Left lung (tissue), 10 donors: Measurements from ENCODE around the gene BACH2. TPM values are rescaled to one million over a fixed set of nuclear protein-coding genes. Genes with fewer than 3 reads are reported as not detected.
A peak's percentile ranks its signal among the peaks of the same experiment; 100 is the strongest.

ENCODE experiments used
- ATAC-seq: fragments of 200-7000 bp; cut with Tn5 transposase; one replicate; pipeline ENCODE4 v1.9.1; 2020; ENCODE audit warnings: moderate library complexity
- DNase-seq, 4 donors: peaks; one replicate each; pipeline ENCODE4 v3.0.0-alpha.2; 2013 to 2020
- H3K27ac ChIP-seq, 2 donors: fragments of 200-600 bp; sonication (generic) in 1 of 2; one replicate each; pipeline versions ENCODE4 v1.5.0 to v1.8.0; 2020 to 2021
- H3K27me3 ChIP-seq, 2 donors: fragments of 200-600 bp; sonication (generic) in 1 of 2; one replicate each; pipeline versions ENCODE4 v1.5.0 to v1.8.0; 2020 to 2021
- H3K36me3 ChIP-seq, 2 donors: fragments of 200-600 bp; sonication (generic) in 1 of 2; one replicate each; pipeline versions ENCODE4 v1.5.0 to v1.8.0; 2020 to 2021
- H3K4me1 ChIP-seq, 2 donors: fragments of 200-600 bp; one replicate each; pipeline ENCODE4 v1.8.0; 2021
- H3K4me3 ChIP-seq, 2 donors: fragments of 200-600 bp; sonication (generic) in 1 of 2; one replicate each; pipeline versions ENCODE4 v1.5.0 to v1.8.0; 2020 to 2021; ENCODE audit warnings: mild to moderate bottlenecking in 1 of 2
- H3K9me3 ChIP-seq, 2 donors: fragments of 200-600 bp; sonication (generic) in 1 of 2; one replicate each; pipeline versions ENCODE4 v1.5.0 to v1.8.0; 2020 to 2021
- intact Hi-C, 2 donors: fragments of 100-400 bp; cut with DNase I; formaldehyde crosslinking; loops; one replicate each; pipeline versions ENCODE4 v1.11.2 to v1.14.2; 2022
- polyA plus RNA-seq, 6 donors: library from polyadenylated mRNA; unstranded; fragments of 120-200 nt; gene quantifications; one replicate each; pipeline ENCODE4 v1.2.1, GENCODE V29; 2013; ENCODE audit not compliant: insufficient read length in 6 of 6
- total RNA-seq, 2 donors: library from RNA; stranded (reverse); fragmentation: NEBNext Ultra II Directional; extraction: Animal tissue kit (Norgen Biotek cat#: 25700); gene quantifications; one replicate each; pipeline ENCODE4 v1.2.1, GENCODE V29; 2021
- TF ChIP-seq, protein P1 (sequence below), 2 donors: fragments of 200-600 bp; sonication (generic) in 1 of 2; IDR thresholded peaks; one replicate each; pipeline versions ENCODE4 v1.5.0 to v1.8.0; 2021; ENCODE audit warnings: antibody characterized with exemption in 2 of 2
- donor health status: DM: no; HTN: yes; CAD: no.
- donor health status: DM: no; HTN: no; CAD: no.

BACH2 gene
- total and polyA plus RNA-seq, 8 donors = 3.8 to 10.6 (median 8.9) TPM

DNA sequence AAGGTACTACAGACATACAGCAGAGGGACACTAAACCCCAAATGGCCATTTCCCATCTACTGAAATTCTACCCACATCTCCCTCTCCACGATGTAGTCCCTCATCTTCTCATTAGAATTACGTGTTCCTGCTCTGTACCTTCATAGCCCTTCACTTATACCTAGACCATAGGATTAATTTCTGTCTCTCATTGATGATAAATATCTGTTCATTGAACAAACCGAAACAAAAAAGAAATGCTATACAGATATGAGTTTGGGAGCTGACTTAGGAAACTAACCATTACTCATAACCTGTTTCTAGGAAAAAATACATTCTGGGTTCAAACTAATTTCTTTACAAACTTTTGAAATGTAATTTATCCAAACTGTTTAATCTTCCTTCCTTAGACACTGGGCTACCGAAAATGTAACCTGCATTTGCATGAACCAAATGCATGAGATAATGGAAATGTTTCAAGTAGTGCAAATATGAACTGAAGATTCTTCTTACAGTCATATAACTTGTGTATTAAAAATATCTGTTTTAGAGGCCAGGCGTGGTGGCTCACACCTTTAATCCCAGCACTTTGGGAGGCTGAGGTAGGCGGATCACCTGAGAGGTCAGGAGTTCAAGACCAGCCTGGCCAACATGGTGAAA, 317.0 kb downstream of the BACH2 start:
- intact Hi-C loops = loop anchor here in 1 of 2 donors (10.0 kb wide), 1 partner anchor 315 kb away; the partner anchor contains the start of gene BACH2

DNA sequence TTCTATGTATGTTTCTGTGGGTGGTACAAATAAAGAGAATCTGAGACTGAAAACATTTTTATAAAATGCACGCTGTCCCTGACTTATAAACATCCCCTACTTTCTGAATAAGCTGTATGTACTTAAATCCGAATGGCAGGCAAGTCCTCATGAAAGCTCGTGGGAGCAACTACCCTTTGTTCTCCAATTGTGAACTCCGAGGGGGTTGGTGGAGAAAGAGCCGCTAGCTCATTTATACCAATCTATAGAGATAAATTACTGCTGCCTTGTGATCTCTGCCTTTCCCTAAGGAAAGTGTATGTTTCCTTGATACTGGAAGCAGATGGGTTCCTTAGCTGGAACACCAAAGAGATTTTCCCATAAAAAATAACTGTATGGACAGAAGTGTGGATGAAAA, 317.9 kb downstream of the BACH2 start:
- no peaks in the 10 kb centered on the region for H3K36me3 ChIP-seq
- H3K27me3 ChIP-seq = no peaks in the 10 kb centered on the region
- TF ChIP-seq, protein P1, sequence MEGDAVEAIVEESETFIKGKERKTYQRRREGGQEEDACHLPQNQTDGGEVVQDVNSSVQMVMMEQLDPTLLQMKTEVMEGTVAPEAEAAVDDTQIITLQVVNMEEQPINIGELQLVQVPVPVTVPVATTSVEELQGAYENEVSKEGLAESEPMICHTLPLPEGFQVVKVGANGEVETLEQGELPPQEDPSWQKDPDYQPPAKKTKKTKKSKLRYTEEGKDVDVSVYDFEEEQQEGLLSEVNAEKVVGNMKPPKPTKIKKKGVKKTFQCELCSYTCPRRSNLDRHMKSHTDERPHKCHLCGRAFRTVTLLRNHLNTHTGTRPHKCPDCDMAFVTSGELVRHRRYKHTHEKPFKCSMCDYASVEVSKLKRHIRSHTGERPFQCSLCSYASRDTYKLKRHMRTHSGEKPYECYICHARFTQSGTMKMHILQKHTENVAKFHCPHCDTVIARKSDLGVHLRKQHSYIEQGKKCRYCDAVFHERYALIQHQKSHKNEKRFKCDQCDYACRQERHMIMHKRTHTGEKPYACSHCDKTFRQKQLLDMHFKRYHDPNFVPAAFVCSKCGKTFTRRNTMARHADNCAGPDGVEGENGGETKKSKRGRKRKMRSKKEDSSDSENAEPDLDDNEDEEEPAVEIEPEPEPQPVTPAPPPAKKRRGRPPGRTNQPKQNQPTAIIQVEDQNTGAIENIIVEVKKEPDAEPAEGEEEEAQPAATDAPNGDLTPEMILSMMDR (IDR thresholded peaks at IDR 0.05) = no peak
- no peaks in the 10 kb centered on the region for H3K9me3 ChIP-seq
- intact Hi-C loops = loop anchor here in 1 of 2 donors (10.0 kb wide), 1 partner anchor 316 kb away; the partner anchor contains the start of gene BACH2
- DNase-seq = no peak
- peaks cover 0 to 6% of the 10 kb centered on the region in 2 donors for H3K4me1 ChIP-seq
- H3K27ac ChIP-seq = peak overlapping the region in 1 of 2 donors; percentile 16
- no peak for ATAC-seq
- H3K4me3 ChIP-seq = no peak overlapping the region

More for the DNA sequence above, 317.0 kb downstream of the BACH2 start:
- Histone ChIP-seq H3K27ac (no peak overlapping the region), H3K36me3 (no peaks in the 10 kb centered on the region), H3K9me3 (no peaks in the 10 kb centered on the region), H3K4me1 (peaks cover 0 to 5% of the 10 kb centered on the region in 2 donors), H3K27me3 (no peaks in the 10 kb centered on the region), H3K4me3 (no peak overlapping the region)
- TF ChIP-seq, protein P1 (IDR thresholded peaks at IDR 0.05) = no peak
- ATAC-seq (no peak), DNase-seq (no peak)

DNA sequence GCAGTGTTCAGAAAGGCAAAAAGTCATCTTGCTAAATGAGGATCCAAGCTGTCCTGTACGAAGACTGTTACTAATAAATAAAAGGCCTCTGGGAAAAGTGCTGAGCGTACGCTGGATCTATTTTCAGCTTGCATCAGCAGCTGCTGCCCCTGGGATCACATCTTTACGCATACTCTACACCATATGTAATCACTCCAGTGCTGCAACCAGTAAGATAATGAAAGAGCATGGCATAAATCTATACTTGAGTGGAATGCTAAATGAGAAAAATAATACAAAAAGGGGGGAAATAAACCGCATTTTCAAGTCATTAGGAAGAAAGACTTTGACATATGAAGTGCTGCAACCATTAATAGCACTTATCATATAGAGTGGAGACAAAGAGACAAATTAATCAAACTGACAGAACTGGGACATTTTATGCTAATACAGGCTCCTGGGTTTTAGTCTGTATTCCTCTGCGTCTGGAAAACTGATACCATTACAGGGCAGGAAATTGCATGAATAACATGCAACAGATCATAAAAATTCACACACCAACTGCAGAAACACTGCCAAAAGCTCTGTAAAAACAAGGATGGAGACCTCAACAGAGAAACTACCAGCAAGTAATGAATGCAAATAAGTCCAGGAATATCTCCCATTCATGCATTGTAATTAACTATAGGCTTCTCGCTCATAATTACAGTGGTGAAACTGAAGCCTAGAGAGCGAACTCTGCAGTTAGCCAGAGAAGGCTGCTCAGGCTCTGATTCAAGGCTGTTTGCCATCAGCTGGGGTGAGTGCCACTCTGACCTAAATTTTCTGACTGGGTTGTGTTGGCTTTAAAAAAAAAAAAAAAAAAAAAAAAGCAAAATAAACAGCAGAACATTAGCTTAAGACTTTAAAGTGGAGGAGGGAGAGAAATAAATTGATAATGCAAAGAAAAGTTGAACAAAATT, 318.6 kb downstream of the BACH2 start:
- peaks cover 0 to 6% of the 10 kb centered on the region in 2 donors for H3K4me1 ChIP-seq
- no peaks in the 10 kb centered on the region for H3K9me3 ChIP-seq
- H3K4me3 ChIP-seq = no peak overlapping the region
- no peaks in the 10 kb centered on the region for H3K36me3 ChIP-seq
- TF ChIP-seq, protein P1 (IDR thresholded peaks at IDR 0.05) = no peak
- DNase-seq (peak in 2 of 4 donors; percentile 92 to 96), ATAC-seq (peak; percentile 67)
- peak overlapping the region in 1 of 2 donors; percentile 16 for H3K27ac ChIP-seq
- H3K27me3 ChIP-seq = no peaks in the 10 kb centered on the region
- intact Hi-C loops = loop anchor here in 1 of 2 donors (10.0 kb wide), 1 partner anchor 317 kb away; the partner anchor contains the start of gene BACH2

DNA sequence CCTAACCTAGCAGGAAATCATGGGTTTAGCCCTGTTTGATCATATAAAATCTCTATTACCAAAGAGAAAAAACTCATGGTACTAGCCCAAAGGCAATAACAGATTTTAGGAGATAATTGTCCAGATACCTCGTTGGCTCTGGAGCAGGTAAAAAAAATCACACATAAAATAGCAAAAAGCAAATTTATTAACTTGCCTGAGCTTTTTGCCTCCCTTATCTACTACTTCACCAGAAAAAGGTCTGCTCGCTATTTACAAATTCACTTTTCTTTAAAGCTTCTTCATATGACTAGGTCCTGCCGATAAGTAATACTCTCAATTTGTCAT, 320.0 kb downstream of the BACH2 start:
- intact Hi-C loops = loop anchor here in 1 of 2 donors (10.0 kb wide), 1 partner anchor 318 kb away; the partner anchor contains the start of gene BACH2
- no peak overlapping the region for H3K27ac ChIP-seq
- no peaks in the 10 kb centered on the region for H3K27me3 ChIP-seq
- H3K36me3 ChIP-seq = no peaks in the 10 kb centered on the region
- H3K4me1 ChIP-seq = peaks cover 0 to 6% of the 10 kb centered on the region in 2 donors
- TF ChIP-seq, protein P1 (IDR thresholded peaks at IDR 0.05) = no peak
- H3K4me3 ChIP-seq = no peak overlapping the region
- ATAC-seq (no peak), DNase-seq (no peak)
- no peaks in the 10 kb centered on the region for H3K9me3 ChIP-seq
